Chondrocyte (in vitro differentiated cells): ENCODE results near the gene ADCY6. TPM values are rescaled to one million over a fixed set of nuclear protein-coding genes. Genes with fewer than 3 reads are reported as not detected.

Experiments
- DNase-seq: peaks from one replicate; pipeline ENCODE4 v3.0.0; 2021; ENCODE audit warnings: mixed read lengths, low spot score
- H3K27ac Mint-ChIP-seq: one replicate; pipeline ENCODE4 v1.8.0; 2021; ENCODE audit warnings: mild to moderate bottlenecking, moderate library complexity, mixed read lengths; ENCODE audit not compliant: unreplicated experiment
- H3K27me3 Mint-ChIP-seq: 2 replicates; pipeline ENCODE4 v1.8.0; 2021; ENCODE audit warnings: low read depth, mixed read lengths
- H3K36me3 Mint-ChIP-seq: 2 replicates; pipeline ENCODE4 v1.8.0; 2021; ENCODE audit warnings: low read depth, mixed read lengths
- H3K4me1 Mint-ChIP-seq: 2 replicates; pipeline ENCODE4 v1.8.0; 2021; ENCODE audit warnings: low read depth, mild to moderate bottlenecking, mixed read lengths
- H3K4me3 Mint-ChIP-seq: one replicate; pipeline ENCODE4 v1.8.0; 2021; ENCODE audit warnings: mild to moderate bottlenecking, moderate library complexity, mixed read lengths; ENCODE audit not compliant: unreplicated experiment
- H3K9me3 Mint-ChIP-seq: 2 replicates; pipeline ENCODE4 v1.8.0; 2021; ENCODE audit warnings: low read depth, mixed read lengths
- CTCF ChIP-seq: fragments of 200-600 bp; sonication (generic); IDR thresholded peaks from 2 replicates; pipeline ENCODE4 v1.5.0; 2021; ENCODE audit warnings: antibody characterized with exemption, mild to moderate bottlenecking, moderate library complexity
- total RNA-seq: library from RNA; stranded (reverse); gene quantifications from 3 replicates; pipeline ENCODE4 v1.2.1, GENCODE V29; 2021

The ADCY6 gene
- total RNA-seq, 1 donor from 2014 or later: 54.9 TPM

DNA sequence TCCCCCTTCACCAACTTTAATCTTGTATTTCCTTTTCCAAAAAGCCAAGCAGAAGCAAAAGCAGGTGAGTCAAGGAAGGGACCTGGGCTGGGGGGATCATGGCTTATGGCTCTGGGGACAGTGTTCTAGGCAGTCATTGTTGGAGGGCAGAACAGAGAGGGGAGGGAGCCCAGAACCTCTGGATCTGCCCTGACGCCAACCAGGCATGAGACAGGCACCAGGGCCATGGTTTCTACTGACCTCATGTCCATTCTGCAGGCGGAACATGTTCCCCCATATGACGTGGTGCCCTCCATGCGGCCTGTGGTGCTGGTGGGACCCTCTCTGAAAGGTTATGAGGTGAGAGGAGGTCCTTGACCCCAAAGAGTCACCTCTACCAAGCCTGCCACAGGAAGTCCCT lies 36.0 kb upstream of the ADCY6 start:
- peaks cover 26% of the 10 kb centered on the region for H3K36me3 Mint-ChIP-seq
- no peak overlapping the region for H3K4me3 Mint-ChIP-seq
- H3K9me3 Mint-ChIP-seq: no peaks in the 10 kb centered on the region
- no peak overlapping the region for H3K27ac Mint-ChIP-seq
- H3K27me3 Mint-ChIP-seq: no peaks in the 10 kb centered on the region
- no peak for DNase-seq
- no peak for TF ChIP-seq CTCF
- H3K4me1 Mint-ChIP-seq: peaks cover 7% of the 10 kb centered on the region

DNA sequence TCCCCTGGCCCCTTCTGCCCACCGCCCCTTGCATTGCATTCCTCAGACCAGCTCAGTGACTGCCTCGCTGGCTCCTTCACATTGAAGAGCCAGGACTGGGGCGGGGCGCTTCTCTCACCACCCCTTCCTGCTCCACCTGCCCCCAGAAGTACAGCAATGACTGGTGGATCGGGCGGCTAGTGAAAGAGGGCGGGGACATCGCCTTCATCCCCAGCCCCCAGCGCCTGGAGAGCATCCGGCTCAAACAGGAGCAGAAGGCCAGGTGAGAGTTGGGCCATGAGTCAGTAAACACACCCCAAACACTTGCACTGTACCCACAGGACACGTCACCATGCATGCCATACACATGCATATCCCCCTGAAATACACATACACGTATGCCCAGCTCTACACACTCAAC lies 35.2 kb upstream of the ADCY6 start:
- no peak for TF ChIP-seq CTCF
- H3K36me3 Mint-ChIP-seq: peaks cover 24% of the 10 kb centered on the region
- H3K27me3 Mint-ChIP-seq: no peaks in the 10 kb centered on the region
- no peak for DNase-seq
- H3K27ac Mint-ChIP-seq: no peak overlapping the region
- no peak overlapping the region for H3K4me3 Mint-ChIP-seq
- H3K9me3 Mint-ChIP-seq: no peaks in the 10 kb centered on the region
- peaks cover 15% of the 10 kb centered on the region for H3K4me1 Mint-ChIP-seq

DNA sequence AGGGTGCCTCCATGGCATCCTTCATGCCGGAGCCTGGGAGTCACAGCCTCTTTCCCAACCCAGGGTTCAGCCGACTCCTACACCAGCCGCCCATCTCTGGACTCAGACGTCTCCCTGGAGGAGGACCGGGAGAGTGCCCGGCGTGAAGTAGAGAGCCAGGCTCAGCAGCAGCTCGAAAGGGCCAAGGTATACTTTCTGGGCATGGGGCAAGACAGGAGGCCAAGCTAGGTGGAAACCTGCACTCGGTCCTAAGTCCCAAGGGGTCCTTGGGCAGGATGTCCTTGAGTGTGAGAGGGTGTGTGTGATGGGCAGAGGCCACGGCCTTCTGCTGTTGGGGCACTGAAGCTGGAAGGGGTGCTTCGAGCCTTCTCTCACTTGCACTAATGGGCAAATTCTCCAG lies 34.4 kb upstream of the ADCY6 start:
- peaks cover 19% of the 10 kb centered on the region for H3K4me1 Mint-ChIP-seq
- H3K27me3 Mint-ChIP-seq: no peaks in the 10 kb centered on the region
- no peak for DNase-seq
- no peaks in the 10 kb centered on the region for H3K9me3 Mint-ChIP-seq
- TF ChIP-seq CTCF: no peak
- peaks cover 21% of the 10 kb centered on the region for H3K36me3 Mint-ChIP-seq
- no peak overlapping the region for H3K27ac Mint-ChIP-seq
- no peak overlapping the region for H3K4me3 Mint-ChIP-seq

GRCh38 chr12:48822711-48823110 lies 33.8 kb upstream of the ADCY6 start:
- TF ChIP-seq CTCF: no peak
- Mint-ChIP-seq H3K4me1 (peaks cover 24% of the 10 kb centered on the region), H3K36me3 (peaks cover 21% of the 10 kb centered on the region), H3K4me3 (no peak overlapping the region), H3K9me3 (no peaks in the 10 kb centered on the region), H3K27me3 (no peaks in the 10 kb centered on the region), H3K27ac (no peak overlapping the region)
- DNase-seq: no peak

DNA sequence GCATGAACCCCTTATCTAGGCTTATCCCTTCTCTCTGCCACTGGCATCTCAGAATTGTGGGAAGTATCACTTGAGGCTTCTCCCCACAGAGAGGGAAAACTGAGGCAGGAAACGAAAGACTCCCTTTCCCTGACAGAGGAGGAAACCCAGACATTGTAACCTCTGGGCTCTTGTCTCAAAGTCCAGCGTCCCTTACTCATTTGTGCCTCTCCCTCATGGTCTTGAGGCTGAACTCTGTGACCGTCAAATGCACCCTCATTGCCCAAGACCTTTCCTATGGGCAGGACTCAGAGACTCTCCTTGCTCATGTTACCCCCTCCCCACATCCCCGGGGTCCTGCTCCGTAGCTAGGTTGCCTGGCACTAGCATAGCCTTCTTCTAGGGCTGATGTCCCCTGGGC lies 33.2 kb upstream of the ADCY6 start:
- Mint-ChIP-seq H3K4me1 (peaks cover 30% of the 10 kb centered on the region), H3K4me3 (no peak overlapping the region), H3K27me3 (no peaks in the 10 kb centered on the region), H3K9me3 (no peaks in the 10 kb centered on the region), H3K36me3 (peaks cover 21% of the 10 kb centered on the region), H3K27ac (no peak overlapping the region)
- no peak for DNase-seq
- no peak for TF ChIP-seq CTCF
